Mammary microvascular endothelial cell (primary cell): ENCODE data around the gene EFCAB10. TPM values are rescaled to one million over a fixed set of nuclear protein-coding genes. Genes with fewer than 3 reads are reported as not detected.

Experiments used
- total RNA-seq: library from RNA; depleted of rRNA; stranded (reverse); fragments of >200 nt; gene quantifications from 2 replicates; pipeline ENCODE4 v1.2.3, GENCODE V29; 2015

The EFCAB10 gene, protein sequence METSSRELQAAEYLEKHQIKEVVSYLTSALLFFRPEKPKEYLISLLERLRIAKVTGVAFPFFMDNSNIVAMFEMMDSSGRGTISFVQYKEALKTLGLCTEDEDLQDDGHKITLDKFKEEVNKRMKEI
- 0.44 TPM in 1 of 2 replicates, not detected in the other for total RNA-seq

DNA sequence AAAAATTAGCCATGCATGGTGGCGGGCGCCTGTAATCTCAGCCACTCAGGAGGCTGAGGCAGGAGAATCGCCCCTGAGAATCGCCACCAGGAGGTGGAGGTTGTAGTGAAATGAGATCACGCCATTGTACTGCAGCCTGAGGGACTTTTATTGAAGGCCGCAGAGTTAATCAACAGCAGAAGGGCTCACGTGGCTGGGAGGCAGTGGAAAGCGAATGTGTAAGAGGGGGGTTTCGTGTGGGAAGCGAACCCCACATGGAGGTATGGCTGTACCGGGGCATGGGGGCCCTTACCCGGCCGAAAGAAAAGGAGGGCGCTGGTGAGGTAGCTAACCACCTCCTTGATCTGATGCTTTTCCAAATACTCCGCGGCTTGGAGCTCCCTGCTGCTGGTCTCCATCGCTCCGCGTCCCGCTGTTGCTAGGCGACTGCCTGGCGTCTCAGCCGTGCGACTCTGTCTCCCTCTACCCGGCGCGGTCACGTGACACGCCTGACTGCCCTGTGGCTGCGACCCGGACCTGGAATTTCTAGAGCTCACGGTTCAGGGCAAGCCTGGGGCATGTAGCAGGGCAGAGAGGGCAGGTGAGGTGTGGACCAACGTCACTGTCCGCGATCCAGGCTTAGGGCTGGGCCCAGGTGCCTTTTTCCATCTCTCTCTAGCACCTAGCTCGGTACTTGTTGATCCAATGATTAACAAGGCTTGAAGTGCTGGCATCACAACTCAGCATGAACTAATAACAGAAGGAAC, at the start of gene EFCAB10:
Gene EFCAB10, minus strand, starts transcription at position 428 of the 746 bp plus-strand sequence. Its CDS starts 30 bp downstream, at position 398.

DNA sequence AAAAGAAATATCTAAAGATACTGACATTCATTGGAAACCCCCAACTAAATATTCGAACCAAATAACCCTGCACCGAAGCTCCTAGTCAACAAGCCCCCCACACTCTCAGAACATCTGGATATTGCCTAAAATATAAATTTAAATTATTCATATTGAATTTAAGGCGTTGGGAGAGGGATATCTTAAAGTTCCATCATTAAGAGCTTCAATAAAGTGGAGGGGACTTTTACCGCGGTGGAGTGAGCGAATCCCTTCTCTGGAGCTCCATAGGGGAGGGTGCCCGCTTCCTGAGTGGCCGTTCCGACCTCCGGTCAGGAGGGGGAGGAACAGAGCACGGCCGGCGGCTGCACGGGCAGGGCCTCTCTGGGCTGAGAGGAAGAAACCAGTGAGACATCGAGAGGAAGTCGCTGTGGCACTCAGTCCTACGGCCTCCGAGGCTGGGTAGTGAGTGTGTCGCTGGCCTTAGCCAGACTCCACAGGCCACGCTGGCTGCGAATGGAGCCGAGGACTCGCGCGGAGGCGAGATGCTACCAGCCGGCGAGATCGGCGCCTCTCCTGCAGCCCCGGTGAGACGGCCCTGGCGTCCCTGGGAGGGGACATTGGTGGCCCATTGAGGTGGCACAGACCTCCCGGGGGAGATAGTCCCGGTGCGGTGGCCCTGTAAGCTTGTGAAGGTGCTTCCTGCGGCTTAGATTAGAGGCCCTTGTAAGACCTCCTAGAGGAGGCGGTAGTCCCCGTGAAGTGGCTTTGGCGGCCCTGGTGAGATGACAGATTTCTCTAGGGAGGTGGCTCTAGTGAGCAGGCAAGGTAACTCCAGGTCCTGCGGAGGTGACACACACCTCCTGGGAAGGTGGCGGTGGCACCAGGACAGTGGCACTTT, 49.3 kb downstream of the EFCAB10 start, which contains the start of gene RINT1:
Gene RINT1, plus strand, starts transcription at position 410 of the 880 bp plus-strand sequence. Its CDS starts 115 bp downstream, at position 525.

DNA sequence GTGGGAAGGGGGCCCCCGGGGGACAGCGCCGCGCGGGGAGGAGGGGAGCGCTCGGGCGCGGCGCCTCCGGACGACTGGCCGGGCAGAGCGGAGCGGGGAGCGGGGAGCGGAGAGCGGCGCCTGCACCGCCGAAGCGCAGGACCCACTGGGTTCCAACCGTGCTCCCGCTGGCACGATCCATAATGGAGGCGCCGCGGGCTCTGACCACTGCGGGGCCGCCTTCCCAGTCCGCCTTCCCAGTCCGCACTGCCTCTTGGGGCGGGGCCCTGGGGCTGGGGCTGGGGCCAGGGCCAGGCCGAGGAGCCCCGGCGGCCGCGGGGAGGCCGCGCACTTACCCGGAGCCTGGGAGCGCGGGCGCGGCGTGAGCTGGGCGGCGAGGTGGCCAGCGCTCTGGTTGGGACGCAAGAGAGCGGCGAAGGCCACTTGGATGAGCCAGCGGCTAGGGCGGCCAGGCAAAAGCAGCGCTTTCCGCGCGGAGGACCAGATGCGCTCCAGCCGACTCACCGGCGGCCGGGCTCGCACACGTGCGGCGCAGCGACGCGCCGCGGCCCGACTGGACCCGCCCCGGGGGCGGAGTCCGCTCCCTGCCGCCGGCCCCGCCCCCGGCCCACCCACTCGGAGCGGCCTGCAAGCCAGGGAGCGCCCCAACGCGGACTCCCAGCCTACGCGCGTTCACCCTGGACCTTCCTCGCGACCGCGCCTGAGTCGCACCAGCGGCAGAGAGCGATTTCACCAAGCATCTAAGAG, 59.4 kb downstream of the EFCAB10 start, which contains the start of gene PUS7:
Gene PUS7, minus strand, starts transcription at position 555 of the 747 bp plus-strand sequence. CDS start 13,759 bp downstream, outside the sequence.

Other genes starting within 250 kb of the EFCAB10 start
- 27.4 and 32.3 TPM in 2 replicates for gene SRPK2, start 192.6 kb downstream of the EFCAB10 start, total RNA-seq
- 20.3 and 25.4 TPM in 2 replicates for gene PUS7, start 59.2 kb downstream of the EFCAB10 start, total RNA-seq
- gene RINT1, start 49.3 kb downstream of the EFCAB10 start, total RNA-seq = 18.2 and 19.9 TPM in 2 replicates